CD14-positive monocyte (primary cell): ENCODE data around the gene PITPNM2. TPM values are rescaled to one million over a fixed set of nuclear protein-coding genes. Genes with fewer than 3 reads are reported as not detected.

ENCODE experiments used
- DNase-seq, 3 donors: peaks; one replicate each; pipeline ENCODE4 v3.0.0-alpha.2; 2011 to 2022
- H2AFZ ChIP-seq: 2 replicates; pipeline ENCODE4 v1.6.0; 2012; ENCODE audit warnings: mild to moderate bottlenecking, low read depth, low read length, inconsistent platforms; ENCODE audit not compliant: insufficient read depth, poor library complexity, severe bottlenecking
- H3K27ac ChIP-seq, 2 donors: 1 replicate in 1 of 2; 2 replicates in 1 of 2; pipeline ENCODE4 v1.5.1; 2012 to 2013; ENCODE audit warnings: low read length in 2 of 2, control low read depth in 1 of 2, inconsistent platforms in 1 of 2, low read depth in 1 of 2, mild to moderate bottlenecking in 1 of 2
- H3K27me3 ChIP-seq, 2 donors: one replicate each; pipeline versions ENCODE4 v1.6.0 to v1.6.1; 2011 to 2013; ENCODE audit warnings: low read length in 2 of 2; ENCODE audit not compliant: control insufficient read depth in 2 of 2, insufficient read depth in 2 of 2
- H3K36me3 ChIP-seq, 2 donors: replicated peaks in 1 of 2; 1 replicate in 1 of 2; 2 replicates in 1 of 2; pipeline versions ENCODE4 v1.5.1 to v1.6.1; 2012 to 2013; ENCODE audit warnings: low read length in 2 of 2, control low read depth in 1 of 2, inconsistent platforms in 1 of 2, mild to moderate bottlenecking in 1 of 2; ENCODE audit not compliant: insufficient read depth in 2 of 2, control insufficient read depth in 1 of 2
- H3K4me1 ChIP-seq, 2 donors: 1 replicate in 1 of 2; 2 replicates in 1 of 2; pipeline versions ENCODE4 v1.5.1 to v1.6.1; 2012 to 2013; ENCODE audit warnings: low read length in 2 of 2, control low read depth in 1 of 2, inconsistent platforms in 1 of 2, mild to moderate bottlenecking in 1 of 2, moderate library complexity in 1 of 2; ENCODE audit not compliant: insufficient read depth in 2 of 2, control insufficient read depth in 1 of 2
- H3K4me2 ChIP-seq: replicated peaks from 2 replicates; pipeline ENCODE3; 2012; ENCODE audit warnings: low read length, moderate library complexity, mild to moderate bottlenecking; ENCODE audit not compliant: poor library complexity, severe bottlenecking; ENCODE audit errors: extremely low read depth
- H3K4me3 ChIP-seq, 3 experiments: fragments of 200-600 bp in 1 of 3; sonication (generic) in 1 of 3; replicated peaks in 1 of 3; 1 replicate in 2 of 3; 2 replicates in 1 of 3; pipeline ENCODE4 v1.5.1; 2011 to 2013; ENCODE audit warnings: low read length in 3 of 3, mild to moderate bottlenecking in 3 of 3, control low read depth in 2 of 3, low read depth in 2 of 3, inconsistent platforms in 1 of 3, moderate library complexity in 1 of 3
- H3K79me2 ChIP-seq: 2 replicates; pipeline ENCODE4 v1.6.0; 2012; ENCODE audit warnings: mild to moderate bottlenecking, control low read depth, inconsistent platforms, low read length, moderate library complexity; ENCODE audit not compliant: insufficient read depth
- H3K9ac ChIP-seq: 2 replicates; pipeline ENCODE4 v1.6.0; 2017; ENCODE audit warnings: low read length, mild to moderate bottlenecking; ENCODE audit not compliant: insufficient read depth, poor library complexity, severe bottlenecking
- H3K9me3 ChIP-seq, 2 donors: replicated peaks in 1 of 2; 1 replicate in 1 of 2; 2 replicates in 1 of 2; pipeline versions ENCODE4 v1.5.1 to v1.6.1; 2012 to 2013; ENCODE audit warnings: low read length in 2 of 2, control low read depth in 1 of 2; ENCODE audit not compliant: control insufficient read depth in 1 of 2, insufficient read depth in 1 of 2
- H4K20me1 ChIP-seq: 2 replicates; pipeline ENCODE4 v1.6.0; 2012; ENCODE audit warnings: mild to moderate bottlenecking, low read length, control low read depth, moderate library complexity; ENCODE audit not compliant: insufficient read depth
- H3K27ac Mint-ChIP-seq, 7 donors: one replicate each; pipeline ENCODE4 v1.8.0; 2020; ENCODE audit warnings: mild to moderate bottlenecking in 7 of 7, mixed read lengths in 7 of 7, moderate library complexity in 6 of 7, inconsistent platforms in 2 of 7
- H3K27me3 Mint-ChIP-seq, 3 donors: one replicate each; pipeline ENCODE4 v1.8.0; 2021 to 2022; ENCODE audit warnings: low read depth in 3 of 3, mild to moderate bottlenecking in 3 of 3, mixed read lengths in 3 of 3, moderate library complexity in 3 of 3, inconsistent platforms in 1 of 3
- H3K36me3 Mint-ChIP-seq, 2 donors: one replicate each; pipeline ENCODE4 v1.8.0; 2020; ENCODE audit warnings: mixed read lengths in 2 of 2, inconsistent platforms in 1 of 2, mild to moderate bottlenecking in 1 of 2
- H3K4me1 Mint-ChIP-seq: one replicate; pipeline ENCODE4 v1.8.0; 2020; ENCODE audit warnings: mild to moderate bottlenecking, mixed read lengths
- H3K4me3 Mint-ChIP-seq, 2 donors: one replicate each; pipeline ENCODE4 v1.8.0; 2020; ENCODE audit warnings: mild to moderate bottlenecking in 2 of 2, mixed read lengths in 2 of 2, moderate library complexity in 1 of 2
- H3K9me3 Mint-ChIP-seq, 7 donors: one replicate each; pipeline ENCODE4 v1.8.0; 2020 to 2022; ENCODE audit warnings: mixed read lengths in 7 of 7, mild to moderate bottlenecking in 6 of 7, moderate library complexity in 6 of 7, inconsistent platforms in 2 of 7
- CTCF ChIP-seq: fragments of 200-600 bp; IDR thresholded peaks from one replicate; pipeline ENCODE4 v1.8.0; 2022; ENCODE audit warnings: antibody characterized with exemption, mild to moderate bottlenecking
- WGBS: methylation state at CpG from one replicate; pipeline ENCODE4 v1.1.5; 2013; ENCODE audit warnings: missing lambda C conversion rate; ENCODE audit not compliant: insufficient coverage; 5-methylcytosine and 5-hydroxymethylcytosine counted together
- intact Hi-C, 2 donors: fragments of 100-400 bp; cut with micrococcal nuclease; formaldehyde crosslinking; loops; one replicate each; pipeline versions ENCODE4 v1.15.0 to v1.15.1; 2023
- polyA plus RNA-seq, 3 donors: library from polyadenylated mRNA; depleted of rRNA in 1 of 3; unstranded in 2 of 3; stranded (reverse) in 1 of 3; fragments of 300-500 nt in 2 of 3; fragments of >200 nt in 1 of 3; fragmentation: Illumina TruSeq in 2 of 3; gene quantifications; 1 replicate in 2 of 3; 2 replicates in 1 of 3; pipeline ENCODE4 v1.2.3, GENCODE V29; 2012 to 2021

Gene PITPNM2
- polyA plus RNA-seq, 3 donors, result 0.08 to 0.67 TPM; not detected in 1

GRCh38 chr12:123129621-123130020 is 21.3 kb downstream of the PITPNM2 start:
- no peak overlapping the region for H3K27ac Mint-ChIP-seq
- H3K9me3 Mint-ChIP-seq, result peaks cover 0 to 1% (median 0%) of the 10 kb centered on the region in 7 donors
- Histone ChIP-seq H3K4me1 (peaks cover 0 to 6% of the 10 kb centered on the region in 2 donors), H3K9ac (no peak overlapping the region), H3K9me3 (no peaks in the 10 kb centered on the region), H3K4me3 (no peak overlapping the region), H3K27ac (no peak overlapping the region), H3K36me3 (no peaks in the 10 kb centered on the region), H3K79me2 (no peaks in the 10 kb centered on the region), H2AFZ (no peak overlapping the region), H4K20me1 (no peaks in the 10 kb centered on the region), H3K4me2 (no peak overlapping the region), H3K27me3 (no peaks in the 10 kb centered on the region)
- WGBS, result 100% methylated on average over 1 of the region's 4 CpGs
- intact Hi-C loops, result no loop called here
- no peak for DNase-seq
- no peaks in the 10 kb centered on the region for H3K36me3 Mint-ChIP-seq
- H3K4me1 Mint-ChIP-seq, result peaks cover 10% of the 10 kb centered on the region
- no peak for TF ChIP-seq CTCF
- H3K27me3 Mint-ChIP-seq, result peaks cover 0 to 2% (median 0%) of the 10 kb centered on the region in 3 donors
- no peak overlapping the region for H3K4me3 Mint-ChIP-seq

GRCh38 chr12:123127182-123127495 is 23.8 kb downstream of the PITPNM2 start:
- intact Hi-C loops, result no loop called here
- no peak for DNase-seq
- peaks cover 10% of the 10 kb centered on the region for H3K4me1 Mint-ChIP-seq
- H3K4me2 ChIP-seq, result no peak overlapping the region
- no peak overlapping the region for H3K4me3 Mint-ChIP-seq
- peaks cover 0 to 5% of the 10 kb centered on the region in 2 donors for H3K4me1 ChIP-seq
- H3K79me2 ChIP-seq, result no peaks in the 10 kb centered on the region
- no peak overlapping the region for H3K27ac ChIP-seq
- peaks cover 0 to 2% (median 0%) of the 10 kb centered on the region in 3 donors for H3K27me3 Mint-ChIP-seq
- H2AFZ ChIP-seq, result no peak overlapping the region
- no peak overlapping the region for H3K4me3 ChIP-seq
- 99% methylated on average over 6 of the region's 6 CpGs for WGBS
- H3K27me3 ChIP-seq, result no peaks in the 10 kb centered on the region
- no peaks in the 10 kb centered on the region for H4K20me1 ChIP-seq
- H3K36me3 Mint-ChIP-seq, result no peaks in the 10 kb centered on the region
- no peaks in the 10 kb centered on the region for H3K36me3 ChIP-seq
- H3K27ac Mint-ChIP-seq, result no peak overlapping the region
- no peak overlapping the region for H3K9ac ChIP-seq
- peaks cover 0 to 1% (median 0%) of the 10 kb centered on the region in 7 donors for H3K9me3 Mint-ChIP-seq
- TF ChIP-seq CTCF, result no peak
- no peaks in the 10 kb centered on the region for H3K9me3 ChIP-seq
